Stomach (tissue), 4 donors: Measurements from ENCODE around the gene HSD17B12.

Experiments used
- CTCF ChIP-seq, 7 experiments: fragments of 450-650 bp in 4 of 7; fragments of 200-600 bp in 3 of 7; sonication (generic) in 3 of 7; IDR thresholded peaks; one replicate each; pipeline ENCODE4 v1.5.1; 2016 to 2019; ENCODE audit warnings: antibody characterized with exemption in 7 of 7, control low read depth in 2 of 7, mild to moderate bottlenecking in 1 of 7
- POLR2A ChIP-seq, 4 donors: fragments of 450-650 bp; IDR thresholded peaks; one replicate each; pipeline ENCODE4 v1.6.1; 2016; ENCODE audit warnings: antibody characterized with exemption in 4 of 4, control low read depth in 2 of 4, mild to moderate bottlenecking in 1 of 4, moderate library complexity in 1 of 4
- POLR2AphosphoS5 ChIP-seq, 3 donors: sonication (generic); formaldehyde crosslinking; IDR thresholded peaks; one replicate each; pipeline ENCODE4 v1.6.1; 2016; ENCODE audit warnings: antibody characterized with exemption in 3 of 3

GRCh38 chr11:43765194-43765593, 84.7 kb downstream of the HSD17B12 start:
- TF ChIP-seq CTCF (IDR thresholded peaks at IDR 0.05) (no peak), POLR2A (IDR thresholded peaks at IDR 0.05) (no peak), POLR2AphosphoS5 (IDR thresholded peaks at IDR 0.05) (no peak)
